B cell (primary cell): ENCODE data around the gene PSMD6. TPM values are rescaled to one million over a fixed set of nuclear protein-coding genes. Genes with fewer than 3 reads are reported as not detected.

Experiments used
- ATAC-seq: fragments of 200-7000 bp; cut with Tn5 transposase; one replicate; pipeline ENCODE4 v1.10.0; 2021; ENCODE audit warnings: low read depth, mild to moderate bottlenecking, moderate number of reproducible peaks, moderate library complexity
- CTCF ChIA-PET: fragments of 350-600 bp; sonication (Branson Sonifier 250); formaldehyde crosslinking; loops from one replicate; lab custom pipeline; 2021; ENCODE audit warnings: antibody characterized with exemption, inconsistent platforms; lab: Charles Lee
- POLR2A ChIA-PET: fragments of 350-600 bp; sonication (Branson Sonifier 250); formaldehyde crosslinking; loops from one replicate; lab custom pipeline; 2021; ENCODE audit warnings: antibody characterized with exemption; lab: Charles Lee
- DNase-seq: peaks from one replicate; pipeline ENCODE4 v3.0.0; 2013
- H2AFZ ChIP-seq: 2 replicates; pipeline ENCODE4 v1.6.1; 2012; ENCODE audit warnings: mild to moderate bottlenecking, low read depth, low read length; ENCODE audit not compliant: insufficient read depth, poor library complexity, severe bottlenecking
- H3K27ac ChIP-seq, 2 donors: 1 replicate in 1 of 2; 2 replicates in 1 of 2; pipeline ENCODE4 v1.5.1; 2012 to 2013; ENCODE audit warnings: low read length in 2 of 2, mild to moderate bottlenecking in 2 of 2, moderate library complexity in 1 of 2
- H3K27me3 ChIP-seq, 4 experiments: fragments of 200-600 bp in 1 of 4; sonication (generic) in 1 of 4; replicated peaks in 1 of 4; 1 replicate in 2 of 4; 2 replicates in 2 of 4; pipeline versions ENCODE4 v1.6.1 to v1.7.0; 2013 to 2016; ENCODE audit warnings: low read length in 3 of 4, mild to moderate bottlenecking in 2 of 4, mixed read lengths in 1 of 4, moderate library complexity in 1 of 4; ENCODE audit not compliant: insufficient read depth in 4 of 4, control insufficient read depth in 3 of 4; ENCODE audit errors: control extremely low read depth in 1 of 4
- H3K36me3 ChIP-seq, 2 experiments: replicated peaks in 1 of 2; 1 replicate in 1 of 2; 2 replicates in 1 of 2; pipeline versions ENCODE4 v1.6.1 to v1.7.1; 2013; ENCODE audit warnings: low read length in 1 of 2; ENCODE audit not compliant: insufficient read depth in 2 of 2, control insufficient read depth in 1 of 2; ENCODE audit errors: control extremely low read depth in 1 of 2, extremely low read depth in 1 of 2
- H3K4me1 ChIP-seq, 2 donors: fragments of 200-600 bp in 1 of 2; sonication (generic) in 1 of 2; 1 replicate in 1 of 2; 2 replicates in 1 of 2; pipeline versions ENCODE4 v1.5.1 to v1.6.1; 2013 to 2017; ENCODE audit warnings: low read length in 2 of 2; ENCODE audit not compliant: control insufficient read depth in 2 of 2, insufficient read depth in 2 of 2
- H3K4me2 ChIP-seq: replicated peaks from 2 replicates; pipeline ENCODE3; 2012; ENCODE audit warnings: mild to moderate bottlenecking, low read depth, low read length; ENCODE audit not compliant: poor library complexity, severe bottlenecking
- H3K4me3 ChIP-seq, 5 experiments: fragments of 200-600 bp in 1 of 5; sonication (generic) in 1 of 5; 1 replicate in 3 of 5; 2 replicates in 2 of 5; pipeline versions ENCODE4 v1.5.1 to v1.7.0; 2011 to 2016; ENCODE audit warnings: low read length in 4 of 5, mild to moderate bottlenecking in 4 of 5, low read depth in 2 of 5, control low read depth in 1 of 5, moderate library complexity in 1 of 5; ENCODE audit not compliant: insufficient read depth in 1 of 5; ENCODE audit errors: control extremely low read depth in 1 of 5, extremely low read depth in 1 of 5
- H3K79me2 ChIP-seq: fragments of 200-600 bp; sonication (generic); one replicate; pipeline ENCODE4 v1.6.0; 2016; ENCODE audit warnings: low read length; ENCODE audit not compliant: control insufficient read depth, insufficient read depth
- H3K9ac ChIP-seq: fragments of 200-600 bp; sonication (generic); 2 replicates; pipeline ENCODE4 v1.6.1; 2017; ENCODE audit warnings: mild to moderate bottlenecking, low read length, moderate library complexity
- H3K9me3 ChIP-seq, 3 donors: one replicate each; pipeline versions ENCODE4 v1.6.1 to v1.7.1; 2013; ENCODE audit warnings: low read length in 2 of 3; ENCODE audit not compliant: control insufficient read depth in 2 of 3, insufficient read depth in 1 of 3; ENCODE audit errors: control extremely low read depth in 1 of 3
- H4K20me1 ChIP-seq: 2 replicates; pipeline ENCODE4 v1.6.0; 2012; ENCODE audit warnings: mild to moderate bottlenecking, low read length; ENCODE audit not compliant: insufficient read depth, control insufficient read depth, poor library complexity, severe bottlenecking
- H3K27ac Mint-ChIP-seq: one replicate; pipeline ENCODE4 v1.8.0; 2021; ENCODE audit warnings: mixed read lengths
- H3K27me3 Mint-ChIP-seq: one replicate; pipeline ENCODE4 v1.8.0; 2021; ENCODE audit warnings: mixed read lengths
- H3K4me1 Mint-ChIP-seq: one replicate; pipeline ENCODE4 v1.8.0; 2021; ENCODE audit warnings: mixed read lengths
- H3K4me3 Mint-ChIP-seq: one replicate; pipeline ENCODE4 v1.8.0; 2021; ENCODE audit warnings: mixed read lengths
- H3K9me3 Mint-ChIP-seq: one replicate; pipeline ENCODE4 v1.8.0; 2022; ENCODE audit warnings: mixed read lengths; ENCODE audit not compliant: insufficient read depth
- EZH2 ChIP-seq: IDR thresholded peaks from 2 replicates; pipeline ENCODE4 v1.6.1; 2012; ENCODE audit warnings: borderline replicate concordance, low read depth, mild to moderate bottlenecking, moderate library complexity, low read length; ENCODE audit not compliant: insufficient read depth, poor library complexity, severe bottlenecking
- WGBS: methylation state at CpG from one replicate; pipeline ENCODE4 v1.1.5; 2013; ENCODE audit warnings: missing lambda C conversion rate; ENCODE audit not compliant: insufficient coverage; 5-methylcytosine and 5-hydroxymethylcytosine counted together
- intact Hi-C: fragments of 100-400 bp; cut with micrococcal nuclease; formaldehyde crosslinking; loops from one replicate; pipeline ENCODE4 v1.10.0; 2022
- polyA plus RNA-seq: library from polyadenylated mRNA; depleted of rRNA; stranded (reverse); fragments of >200 nt; gene quantifications from 2 replicates; pipeline ENCODE4 v1.2.3, GENCODE V29; 2012
- total RNA-seq, 2 donors: library from RNA; stranded (reverse); fragments of 120-200 nt in 1 of 2; gene quantifications; 1 replicate in 1 of 2; 2 replicates in 1 of 2; pipeline versions ENCODE4 v1.2.3 to v1.2.4, GENCODE V29; 2013 to 2022
- TF ChIP-seq, protein P1 (sequence below): fragments of 200-600 bp; IDR thresholded peaks from one replicate; pipeline ENCODE4 v1.8.0; 2022; ENCODE audit warnings: antibody characterized with exemption, mild to moderate bottlenecking

Gene PSMD6
- total and polyA plus RNA-seq, 2 donors (not counting 1 experiment from before 2014, with no cell fraction given) = 34.7 to 63.4 TPM

DNA sequence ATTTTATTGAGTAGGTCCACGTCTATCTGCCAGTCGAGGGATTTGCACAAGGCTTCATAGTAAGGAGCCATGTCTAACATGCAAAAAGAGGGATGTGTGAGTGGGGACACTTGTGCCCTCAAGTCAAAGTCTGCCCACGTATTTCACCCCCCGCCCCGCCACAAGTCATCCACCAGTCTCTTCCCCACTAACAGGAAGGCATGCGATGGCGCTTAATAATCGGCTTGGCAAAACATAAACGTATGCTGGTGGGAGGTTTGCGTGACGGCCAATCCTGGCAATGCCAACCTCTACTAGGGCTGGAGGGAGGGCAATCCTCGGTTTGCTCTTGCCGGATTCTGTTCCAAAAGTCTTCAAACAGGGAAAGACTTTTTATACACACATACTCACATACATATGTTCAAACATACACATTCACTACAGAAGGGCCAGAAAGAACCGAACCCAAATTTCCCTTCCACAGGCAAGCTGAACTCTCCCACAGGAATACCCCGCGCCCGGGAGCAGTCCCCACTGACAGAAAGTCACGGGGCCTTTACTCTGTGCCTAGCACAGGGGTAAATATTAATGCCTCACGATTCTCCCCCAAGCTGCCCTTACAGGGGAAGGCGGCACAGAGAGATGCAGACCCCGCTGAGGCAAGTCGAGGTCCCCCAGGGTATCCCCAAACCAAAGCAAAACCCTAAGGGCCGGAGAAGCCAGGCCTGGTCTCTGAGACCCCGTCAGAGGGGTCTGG is 675 bp downstream of the PSMD6 start:
- no peak for ATAC-seq
- intact Hi-C loops = loop anchor here (1.0 to 5.0 kb wide), 4 partner anchors 60 to 160 kb away; partner anchors contain the start of genes ATXN7, SCAANT1 and THOC7

More for the DNA sequence above, 675 bp downstream of the PSMD6 start:
- peak overlapping the region; percentile 94 for H2AFZ ChIP-seq
- peaks cover 15 to 18% of the 10 kb centered on the region in 2 donors for H3K4me1 ChIP-seq
- ChIA-PET POLR2A (no interaction called here), CTCF (interaction anchor here (1.1 to 3.9 kb wide), 8 partner anchors 10 to 462 kb away, joined by 3 to 23 read pairs (median 6); no protein-coding TSS in a partner anchor)
- peak overlapping the region; percentile 83 for H3K4me2 ChIP-seq
- no peaks in the 10 kb centered on the region for H3K9me3 ChIP-seq
- Mint-ChIP-seq H3K9me3 (no peaks in the 10 kb centered on the region), H3K27ac (peak overlapping the region; percentile 86), H3K4me1 (peaks cover 26% of the 10 kb centered on the region), H3K4me3 (peak overlapping the region; percentile 91), H3K27me3 (no peaks in the 10 kb centered on the region)
- H3K9ac ChIP-seq = peak overlapping the region; percentile 92
- peaks cover 23% of the 10 kb centered on the region for H3K79me2 ChIP-seq
- peak overlapping the region; percentile 85 to 92 (median 87) for H3K4me3 ChIP-seq
- H3K36me3 ChIP-seq = peaks cover 3 to 29% of the 10 kb centered on the region in 2 experiments
- 17% methylated on average over 19 of the region's 24 CpGs for WGBS
- no peak for DNase-seq
- H3K27me3 ChIP-seq = peaks cover 0 to 2% (median 0%) of the 10 kb centered on the region in 4 experiments
- peak overlapping the region; percentile 73 to 90 for H3K27ac ChIP-seq
- H4K20me1 ChIP-seq = no peaks in the 10 kb centered on the region
- TF ChIP-seq EZH2 = no peak
- TF ChIP-seq, protein P1, sequence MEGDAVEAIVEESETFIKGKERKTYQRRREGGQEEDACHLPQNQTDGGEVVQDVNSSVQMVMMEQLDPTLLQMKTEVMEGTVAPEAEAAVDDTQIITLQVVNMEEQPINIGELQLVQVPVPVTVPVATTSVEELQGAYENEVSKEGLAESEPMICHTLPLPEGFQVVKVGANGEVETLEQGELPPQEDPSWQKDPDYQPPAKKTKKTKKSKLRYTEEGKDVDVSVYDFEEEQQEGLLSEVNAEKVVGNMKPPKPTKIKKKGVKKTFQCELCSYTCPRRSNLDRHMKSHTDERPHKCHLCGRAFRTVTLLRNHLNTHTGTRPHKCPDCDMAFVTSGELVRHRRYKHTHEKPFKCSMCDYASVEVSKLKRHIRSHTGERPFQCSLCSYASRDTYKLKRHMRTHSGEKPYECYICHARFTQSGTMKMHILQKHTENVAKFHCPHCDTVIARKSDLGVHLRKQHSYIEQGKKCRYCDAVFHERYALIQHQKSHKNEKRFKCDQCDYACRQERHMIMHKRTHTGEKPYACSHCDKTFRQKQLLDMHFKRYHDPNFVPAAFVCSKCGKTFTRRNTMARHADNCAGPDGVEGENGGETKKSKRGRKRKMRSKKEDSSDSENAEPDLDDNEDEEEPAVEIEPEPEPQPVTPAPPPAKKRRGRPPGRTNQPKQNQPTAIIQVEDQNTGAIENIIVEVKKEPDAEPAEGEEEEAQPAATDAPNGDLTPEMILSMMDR = no peak
